Activated CD4-positive, alpha-beta T cell treated with anti-CD3 and anti-CD28 coated beads, Interleukin-2, amount 10 ng/mL, durations not matched to agents 24 days and 14 days (primary cell): ENCODE measurements around the gene NFIB. TPM values are rescaled to one million over a fixed set of nuclear protein-coding genes. Genes with fewer than 3 reads are reported as not detected.

ENCODE experiments used
- DNase-seq: peaks from one replicate; pipeline ENCODE4 v3.0.0; 2022
- H3K27ac Mint-ChIP-seq: one replicate; pipeline ENCODE4 v1.8.0; 2022; ENCODE audit warnings: mild to moderate bottlenecking, mixed read lengths
- H3K27me3 Mint-ChIP-seq: one replicate; pipeline ENCODE4 v1.8.0; 2022; ENCODE audit warnings: mixed read lengths
- H3K36me3 Mint-ChIP-seq: one replicate; pipeline ENCODE4 v1.8.0; 2022; ENCODE audit warnings: low read depth, mild to moderate bottlenecking, mixed read lengths
- H3K4me1 Mint-ChIP-seq: one replicate; pipeline ENCODE4 v1.8.0; 2021; ENCODE audit warnings: mixed read lengths
- H3K4me3 Mint-ChIP-seq: one replicate; pipeline ENCODE4 v1.8.0; 2022; ENCODE audit warnings: mild to moderate bottlenecking, moderate library complexity, mixed read lengths
- H3K9me3 Mint-ChIP-seq: one replicate; pipeline ENCODE4 v1.8.0; 2021; ENCODE audit warnings: mixed read lengths
- intact Hi-C: fragments of 100-400 bp; cut with micrococcal nuclease; formaldehyde crosslinking; loops from one replicate; pipeline ENCODE4 v1.15.1; 2023
- total RNA-seq: library from RNA; stranded (reverse); gene quantifications from 2 replicates; pipeline ENCODE4 v1.2.3, GENCODE V29; 2022

The NFIB gene
- total RNA-seq, 1 donor from 2014 or later: not detected

- no peaks in the 10 kb centered on the region for H3K36me3 Mint-ChIP-seq
- H3K4me1 Mint-ChIP-seq: no peaks in the 10 kb centered on the region
- no peaks in the 10 kb centered on the region for H3K9me3 Mint-ChIP-seq
- no peak for DNase-seq
- H3K27me3 Mint-ChIP-seq: no peaks in the 10 kb centered on the region
- intact Hi-C loops: no loop called here
- no peak overlapping the region for H3K4me3 Mint-ChIP-seq
- no peak overlapping the region for H3K27ac Mint-ChIP-seq
These were observed 257.6 kb downstream of the NFIB start for GRCh38 chr9:14056316-14056861.

- Mint-ChIP-seq H3K27ac (no peak overlapping the region), H3K36me3 (no peaks in the 10 kb centered on the region), H3K9me3 (no peaks in the 10 kb centered on the region), H3K4me3 (no peak overlapping the region), H3K4me1 (no peaks in the 10 kb centered on the region), H3K27me3 (no peaks in the 10 kb centered on the region)
- DNase-seq: no peak
- intact Hi-C loops: no loop called here
These were observed 259.8 kb downstream of the NFIB start for GRCh38 chr9:14054096-14054495.

GRCh38 chr9:14052359-14052758 is 261.6 kb downstream of the NFIB start:
- Mint-ChIP-seq H3K27ac (no peak overlapping the region), H3K36me3 (no peaks in the 10 kb centered on the region), H3K4me1 (no peaks in the 10 kb centered on the region), H3K27me3 (no peaks in the 10 kb centered on the region), H3K9me3 (no peaks in the 10 kb centered on the region), H3K4me3 (no peak overlapping the region)
- intact Hi-C loops: no loop called here
- DNase-seq: no peak

- Mint-ChIP-seq H3K4me3 (no peak overlapping the region), H3K9me3 (no peaks in the 10 kb centered on the region), H3K36me3 (no peaks in the 10 kb centered on the region), H3K27me3 (no peaks in the 10 kb centered on the region), H3K4me1 (no peaks in the 10 kb centered on the region), H3K27ac (no peak overlapping the region)
- intact Hi-C loops: no loop called here
- DNase-seq: no peak
These were observed 262.5 kb downstream of the NFIB start for GRCh38 chr9:14051419-14051818.

GRCh38 chr9:14043483-14043882 is 270.5 kb downstream of the NFIB start:
- Mint-ChIP-seq H3K27me3 (no peaks in the 10 kb centered on the region), H3K36me3 (no peaks in the 10 kb centered on the region), H3K9me3 (no peaks in the 10 kb centered on the region), H3K27ac (no peak overlapping the region), H3K4me1 (no peaks in the 10 kb centered on the region), H3K4me3 (no peak overlapping the region)
- no peak for DNase-seq
- intact Hi-C loops: no loop called here

GRCh38 chr9:14037331-14037730 is 276.6 kb downstream of the NFIB start:
- H3K4me3 Mint-ChIP-seq: no peak overlapping the region
- intact Hi-C loops: no loop called here
- H3K36me3 Mint-ChIP-seq: no peaks in the 10 kb centered on the region

GRCh38 chr9:14033067-14033466 is 280.9 kb downstream of the NFIB start:
- Mint-ChIP-seq H3K27ac (no peak overlapping the region), H3K36me3 (no peaks in the 10 kb centered on the region), H3K4me1 (no peaks in the 10 kb centered on the region), H3K9me3 (no peaks in the 10 kb centered on the region), H3K27me3 (no peaks in the 10 kb centered on the region), H3K4me3 (no peak overlapping the region)
- intact Hi-C loops: no loop called here
- no peak for DNase-seq

More at GRCh38 chr9:14037331-14037730, 276.6 kb downstream of the NFIB start:
- Mint-ChIP-seq H3K27ac (no peak overlapping the region), H3K27me3 (no peaks in the 10 kb centered on the region), H3K4me1 (no peaks in the 10 kb centered on the region), H3K9me3 (no peaks in the 10 kb centered on the region)
- DNase-seq: no peak
